Endothelial cell of hepatic sinusoid (primary cell): Measurements from ENCODE around the gene GRM7.

Experiments used
- in situ Hi-C: cut with HindIII; loops from 2 replicates; pipeline ENCODE4 v1.10.0; 2017; ENCODE audit warnings: low sequenced_read_pairs

Gene GRM7

GRCh38 chr3:7565574-7565973 is 704.7 kb downstream of the GRM7 start:
- in situ Hi-C loops: no loop called here

GRCh38 chr3:7567160-7567559 is 706.2 kb downstream of the GRM7 start:
- in situ Hi-C loops: no loop called here

DNA sequence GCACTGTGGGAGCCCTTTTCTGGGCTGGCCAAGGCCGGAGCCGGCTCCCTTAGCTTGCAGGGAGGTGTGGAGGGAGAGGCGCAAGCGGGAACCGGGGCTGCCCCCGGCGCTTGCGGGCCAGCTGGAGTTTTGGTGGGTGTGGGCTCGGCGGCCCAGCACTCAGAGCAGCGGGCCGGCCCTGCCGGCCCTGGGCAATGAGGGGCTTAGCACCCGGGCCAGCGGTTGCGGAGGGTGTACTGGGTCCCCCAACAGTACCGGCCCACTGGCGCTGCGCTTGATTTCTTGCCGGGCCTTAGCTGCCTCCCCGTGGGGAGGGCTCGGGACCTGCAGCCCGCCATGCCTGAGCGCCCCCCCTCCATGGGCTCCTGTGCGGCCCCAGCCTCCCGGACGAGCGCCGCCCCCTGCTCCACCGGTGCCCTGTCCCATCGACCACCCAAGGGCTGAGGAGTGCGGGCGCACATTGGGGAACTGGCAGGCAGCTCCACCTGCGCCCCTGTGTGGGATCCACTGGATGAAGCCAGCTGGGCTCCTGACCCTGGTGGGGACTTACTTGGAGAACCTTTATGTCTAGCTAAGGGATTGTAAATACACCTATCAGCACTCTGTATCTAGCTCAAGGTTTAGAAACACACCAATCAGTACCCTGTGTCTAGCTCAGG is 707.7 kb downstream of the GRM7 start:
- in situ Hi-C loops: no loop called here

DNA sequence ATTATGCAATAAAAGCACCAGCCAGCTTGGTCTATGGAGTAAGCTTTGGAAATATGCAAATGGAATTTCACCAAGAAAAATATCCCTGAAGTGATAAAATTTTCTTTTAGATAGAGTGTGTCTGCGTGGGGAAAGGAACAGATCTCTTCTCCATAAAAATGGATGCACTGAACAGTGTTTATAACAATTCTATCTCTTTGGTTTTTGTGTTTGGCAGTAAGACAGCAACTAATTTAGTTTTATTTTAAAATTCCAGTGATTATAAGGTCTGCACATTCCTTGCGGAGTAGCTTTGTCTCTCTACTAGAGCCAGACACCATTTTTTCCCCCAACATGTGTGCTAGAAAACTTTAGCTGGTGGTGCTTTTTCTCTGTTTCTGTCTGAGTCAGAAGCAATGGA is 712.4 kb downstream of the GRM7 start:
- in situ Hi-C loops: no loop called here

GRCh38 chr3:7574435-7574834 is 713.5 kb downstream of the GRM7 start:
- in situ Hi-C loops: no loop called here

GRCh38 chr3:7576071-7576470 is 715.2 kb downstream of the GRM7 start:
- in situ Hi-C loops: no loop called here

DNA sequence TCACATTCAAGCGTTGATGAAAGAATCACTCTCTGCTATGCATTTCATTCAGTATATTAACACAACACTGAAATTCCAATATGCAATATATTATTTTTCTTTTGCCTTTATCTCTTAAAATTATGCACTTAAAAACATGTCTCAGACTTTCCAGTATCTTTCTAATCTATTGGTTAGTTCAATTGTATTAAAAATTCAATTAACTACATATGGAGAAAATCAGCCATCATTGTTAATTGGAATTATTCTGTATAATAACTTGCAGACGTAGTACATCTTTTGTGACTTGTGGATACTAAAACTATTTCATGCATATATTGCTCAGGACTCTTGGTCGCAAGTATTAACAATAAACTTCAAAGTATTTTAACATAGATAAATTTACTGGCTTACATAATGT is 715.6 kb downstream of the GRM7 start:
- in situ Hi-C loops: no loop called here

DNA sequence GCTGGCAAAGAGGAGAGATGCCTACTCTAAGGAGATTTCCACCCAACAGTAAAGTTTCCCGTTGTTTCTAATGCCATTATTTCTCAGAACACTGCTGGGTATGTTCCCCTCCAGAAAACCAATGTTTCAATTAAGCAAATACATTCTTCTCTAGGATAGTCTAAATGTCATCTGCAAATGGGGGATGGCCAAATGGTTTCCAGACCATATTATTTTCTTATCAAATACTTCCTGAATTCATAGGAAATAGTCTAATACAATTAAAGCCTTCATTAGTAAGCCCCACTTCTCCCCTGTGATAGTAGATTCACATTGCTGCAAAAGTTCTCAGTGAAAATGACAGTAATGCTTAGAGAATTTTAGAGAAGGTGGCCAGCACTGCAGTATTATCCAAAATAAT is 716.6 kb downstream of the GRM7 start:
- in situ Hi-C loops: no loop called here

- in situ Hi-C loops: no loop called here
Observed at GRCh38 chr3:7581831-7582230, 720.9 kb downstream of the GRM7 start.

- in situ Hi-C loops: no loop called here
Observed at GRCh38 chr3:7585052-7585451, 724.1 kb downstream of the GRM7 start.

DNA sequence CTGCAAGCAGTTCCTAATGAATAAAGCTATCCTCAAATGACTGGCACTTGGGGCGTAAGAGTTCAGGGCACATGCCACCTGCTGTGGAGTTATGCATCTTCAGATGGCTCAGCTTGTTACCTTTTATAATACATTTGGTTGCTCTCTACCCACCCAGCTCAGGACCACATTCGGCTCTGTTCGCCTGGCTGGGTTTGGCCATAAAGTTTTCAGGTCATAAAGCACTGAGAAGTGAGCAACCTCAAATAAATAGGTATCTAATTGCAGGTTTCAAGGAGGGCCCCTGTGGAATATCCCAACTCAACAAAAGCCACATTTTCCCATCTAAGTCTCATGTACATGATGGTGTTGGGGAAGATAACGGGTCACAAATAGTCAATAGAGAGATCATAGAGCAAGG is 727.3 kb downstream of the GRM7 start:
- in situ Hi-C loops: no loop called here

GRCh38 chr3:7589526-7589925 is 728.6 kb downstream of the GRM7 start:
- in situ Hi-C loops: no loop called here

DNA sequence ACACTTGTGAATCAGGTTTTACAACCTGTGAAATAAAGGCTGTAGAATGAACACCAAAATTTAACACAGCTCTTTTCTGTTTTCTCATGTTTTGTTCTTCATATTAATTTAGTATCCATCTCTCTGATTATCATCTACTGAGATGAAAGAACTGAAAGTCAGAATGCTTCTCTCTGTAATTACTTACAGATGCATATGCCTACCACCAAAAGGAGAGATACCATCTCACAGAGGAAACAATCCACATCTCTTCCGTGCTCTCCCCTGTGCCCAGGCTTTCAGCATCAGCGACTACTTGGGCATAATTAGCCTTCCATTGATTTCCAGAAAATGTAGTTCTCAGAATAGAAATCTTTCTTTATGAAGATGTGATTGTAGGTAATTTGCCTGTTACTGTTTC is 741.4 kb downstream of the GRM7 start:
- in situ Hi-C loops: no loop called here

GRCh38 chr3:7607083-7607482 is 746.2 kb downstream of the GRM7 start:
- in situ Hi-C loops: no loop called here

GRCh38 chr3:7607676-7608075 is 746.8 kb downstream of the GRM7 start:
- in situ Hi-C loops: no loop called here

DNA sequence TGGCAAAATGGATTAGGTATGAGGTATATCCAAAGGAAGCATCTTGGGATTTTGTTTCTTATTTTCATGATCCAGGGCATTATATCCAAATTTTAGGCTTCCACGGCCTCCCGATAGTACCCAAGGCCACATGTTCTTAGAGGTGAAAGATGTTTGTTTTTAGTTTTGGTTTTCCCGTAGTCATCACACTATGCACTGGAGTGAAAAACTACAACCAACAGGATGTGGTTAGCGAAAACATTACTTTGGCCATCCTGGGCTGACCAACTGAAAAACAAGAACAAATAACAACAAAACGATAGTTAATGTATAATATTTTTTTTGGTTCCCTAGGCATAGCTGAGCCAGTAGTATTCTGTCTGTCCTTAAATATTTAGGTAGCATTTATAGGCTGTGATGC is 749.7 kb downstream of the GRM7 start:
- in situ Hi-C loops: no loop called here

DNA sequence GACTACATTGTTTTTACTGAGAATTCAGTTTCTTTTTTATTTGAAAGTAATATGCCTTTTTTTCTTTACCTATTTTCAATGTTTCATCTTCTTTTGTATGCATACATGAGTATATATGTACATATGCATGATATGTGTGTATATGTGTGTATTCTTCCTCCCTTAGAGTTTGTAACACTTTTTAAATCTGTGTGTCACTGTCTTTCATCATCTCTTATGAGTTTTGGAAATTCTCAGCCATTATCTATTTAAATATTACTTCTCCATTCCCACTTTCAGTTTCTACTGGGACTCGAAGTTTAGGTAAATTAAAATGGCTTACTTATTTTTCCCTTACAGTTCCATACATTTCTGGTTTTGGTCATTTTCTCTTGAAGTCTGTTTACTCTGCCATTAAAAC is 754.1 kb downstream of the GRM7 start:
- in situ Hi-C loops: no loop called here

- in situ Hi-C loops: no loop called here
Observed at GRCh38 chr3:7618606-7619005, 757.7 kb downstream of the GRM7 start.

DNA sequence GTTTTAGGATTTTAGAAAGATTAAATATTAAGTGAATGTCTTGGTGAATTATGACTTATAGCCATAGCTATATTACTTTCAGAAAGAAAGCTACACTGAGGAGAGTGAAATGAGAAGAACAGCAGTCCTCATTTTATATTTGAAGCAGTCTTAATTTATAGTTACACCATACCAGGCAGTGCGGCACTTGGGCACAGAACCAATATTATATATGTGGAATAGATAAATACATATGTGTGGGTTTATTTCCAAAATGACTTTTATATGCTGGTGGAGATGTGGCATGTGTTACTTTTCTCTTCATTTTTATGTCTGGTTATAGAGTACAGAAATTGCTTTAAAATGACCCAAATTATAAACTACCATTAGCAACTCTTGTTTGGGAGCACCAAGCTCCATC is 759.5 kb downstream of the GRM7 start:
- in situ Hi-C loops: no loop called here

DNA sequence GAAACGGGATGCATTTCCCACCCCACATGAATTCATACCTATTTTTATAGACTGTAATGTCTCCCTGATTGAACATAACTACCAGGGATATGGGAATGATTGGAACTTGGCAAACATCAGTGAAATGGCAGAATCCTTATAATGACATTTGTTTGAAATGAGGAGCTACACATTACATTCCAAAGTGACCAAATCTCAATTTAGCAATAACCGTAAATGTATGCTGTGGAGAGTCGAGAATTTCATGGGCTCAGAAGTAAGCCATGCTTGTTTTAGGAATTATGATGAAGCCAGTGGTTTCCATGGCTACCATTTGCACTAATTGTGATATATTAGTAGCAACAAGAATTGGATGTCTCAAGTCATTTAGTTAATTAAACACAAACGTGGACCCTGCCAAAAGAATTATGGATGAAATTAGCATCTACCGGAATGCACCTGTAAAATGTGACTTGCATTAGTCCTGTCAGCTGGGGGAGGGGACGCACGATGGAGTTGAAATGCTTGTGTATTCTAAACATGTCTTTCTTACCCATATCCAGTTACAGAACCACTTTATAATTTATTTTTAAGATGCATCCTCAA is 760.2 kb downstream of the GRM7 start:
- in situ Hi-C loops: no loop called here

DNA sequence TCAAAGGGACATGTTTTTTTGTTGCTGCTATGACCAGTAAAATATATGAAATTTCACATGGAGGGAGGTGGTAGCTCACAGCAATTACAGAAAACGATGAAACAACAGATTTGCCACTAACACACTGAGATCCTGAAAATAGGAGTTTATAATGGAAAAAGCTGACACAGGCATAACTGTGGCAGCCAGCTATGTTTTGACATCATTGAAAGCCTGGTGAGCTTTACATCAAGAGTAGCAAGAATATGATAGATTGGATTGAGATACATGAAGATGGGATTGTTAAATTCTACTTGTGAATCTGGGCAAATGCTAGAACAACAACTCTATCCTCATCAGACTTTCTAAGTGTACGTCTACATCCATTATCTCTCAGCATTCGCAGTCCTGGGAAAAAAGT is 760.7 kb downstream of the GRM7 start:
- in situ Hi-C loops: no loop called here

DNA sequence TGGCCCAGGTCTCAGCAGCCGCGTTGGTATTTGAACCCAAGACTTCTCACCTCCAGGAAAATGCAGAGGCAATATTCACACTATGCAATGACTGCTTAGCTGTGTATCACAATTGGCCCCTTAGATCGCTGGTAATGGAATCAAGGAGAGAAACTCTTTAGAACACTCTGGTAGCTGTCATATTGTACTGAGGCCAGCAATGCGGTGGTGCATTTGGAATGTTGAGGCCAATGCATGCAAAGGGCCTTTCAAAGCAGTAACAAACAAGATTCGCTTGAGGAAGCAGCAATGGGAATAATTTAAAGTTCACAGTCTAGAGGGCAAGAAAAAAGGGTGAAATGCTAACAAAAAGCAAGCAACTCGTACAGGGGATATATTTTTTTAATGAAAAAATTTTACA is 764.1 kb downstream of the GRM7 start:
- in situ Hi-C loops: no loop called here

- in situ Hi-C loops: no loop called here
Observed at GRCh38 chr3:7630351-7630911, 769.5 kb downstream of the GRM7 start.
